ENCODE data around the gene GNG7. TPM values are rescaled to one million over a fixed set of nuclear protein-coding genes. Genes with fewer than 3 reads are reported as not detected.
A peak's percentile ranks its signal among the peaks of the same experiment; 100 is the strongest.

Gene GNG7
- total and polyA plus RNA-seq, 10 of the 15 experiments (the other 5 are each of a cell fraction or from before 2014, with no cell fraction given): 1.9 to 13.6 (median 6.5) TPM

GRCh38 chr19:2627319-2627829, 75.1 kb downstream of the GNG7 start (continued):
- TF ChIP-seq ZNF687 (IDR thresholded peaks at IDR 0.05) (peak; percentile 53; the same call in 1 of the 2 replicates), ZBTB11 (CRISPR knock-in tag; IDR thresholded peaks at IDR 0.05) (no peak), IRF5 (IDR thresholded peaks at IDR 0.05; ENCODE audit: borderline replicate concordance) (no peak), KLF5 (IDR thresholded peaks at IDR 0.05; ENCODE audit: partially characterized antibody) (no peak), EED (IDR thresholded peaks at IDR 0.05; ENCODE audit: low read depth) (peak; percentile 78), NBN (IDR thresholded peaks at IDR 0.05) (no peak), IKZF2 (IDR thresholded peaks at IDR 0.05) (peak; percentile 40 to 55; a peak in 3 of 4 replicates), EP300 (IDR thresholded peaks at IDR 0.05; ENCODE audit: borderline replicate concordance in 1 of 2, control insufficient read depth in 1 of 2, low read depth in 2 of 2, low read length in 2 of 2) (no peak), DPF2 (IDR thresholded peaks at IDR 0.05) (peak; percentile 36; the same call in 1 of the 2 replicates), NFXL1 (IDR thresholded peaks at IDR 0.05; ENCODE audit: borderline replicate concordance) (no peak), PAX8 (IDR thresholded peaks at IDR 0.05) (no peak), ZZZ3 (IDR thresholded peaks at IDR 0.05; ENCODE audit: control insufficient read depth, insufficient read length, low read depth) (no peak), EZH2 (IDR thresholded peaks at IDR 0.05; ENCODE audit: borderline replicate concordance, control insufficient read depth, low read depth, low read length) (no peak), POLR2AphosphoS5 (IDR thresholded peaks at IDR 0.05; ENCODE audit: low read length) (no peak)
- TF ChIP-seq, protein P1, sequence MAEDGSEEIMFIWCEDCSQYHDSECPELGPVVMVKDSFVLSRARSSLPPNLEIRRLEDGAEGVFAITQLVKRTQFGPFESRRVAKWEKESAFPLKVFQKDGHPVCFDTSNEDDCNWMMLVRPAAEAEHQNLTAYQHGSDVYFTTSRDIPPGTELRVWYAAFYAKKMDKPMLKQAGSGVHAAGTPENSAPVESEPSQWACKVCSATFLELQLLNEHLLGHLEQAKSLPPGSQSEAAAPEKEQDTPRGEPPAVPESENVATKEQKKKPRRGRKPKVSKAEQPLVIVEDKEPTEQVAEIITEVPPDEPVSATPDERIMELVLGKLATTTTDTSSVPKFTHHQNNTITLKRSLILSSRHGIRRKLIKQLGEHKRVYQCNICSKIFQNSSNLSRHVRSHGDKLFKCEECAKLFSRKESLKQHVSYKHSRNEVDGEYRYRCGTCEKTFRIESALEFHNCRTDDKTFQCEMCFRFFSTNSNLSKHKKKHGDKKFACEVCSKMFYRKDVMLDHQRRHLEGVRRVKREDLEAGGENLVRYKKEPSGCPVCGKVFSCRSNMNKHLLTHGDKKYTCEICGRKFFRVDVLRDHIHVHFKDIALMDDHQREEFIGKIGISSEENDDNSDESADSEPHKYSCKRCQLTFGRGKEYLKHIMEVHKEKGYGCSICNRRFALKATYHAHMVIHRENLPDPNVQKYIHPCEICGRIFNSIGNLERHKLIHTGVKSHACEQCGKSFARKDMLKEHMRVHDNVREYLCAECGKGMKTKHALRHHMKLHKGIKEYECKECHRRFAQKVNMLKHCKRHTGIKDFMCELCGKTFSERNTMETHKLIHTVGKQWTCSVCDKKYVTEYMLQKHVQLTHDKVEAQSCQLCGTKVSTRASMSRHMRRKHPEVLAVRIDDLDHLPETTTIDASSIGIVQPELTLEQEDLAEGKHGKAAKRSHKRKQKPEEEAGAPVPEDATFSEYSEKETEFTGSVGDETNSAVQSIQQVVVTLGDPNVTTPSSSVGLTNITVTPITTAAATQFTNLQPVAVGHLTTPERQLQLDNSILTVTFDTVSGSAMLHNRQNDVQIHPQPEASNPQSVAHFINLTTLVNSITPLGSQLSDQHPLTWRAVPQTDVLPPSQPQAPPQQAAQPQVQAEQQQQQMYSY (CRISPR knock-in tag; IDR thresholded peaks at IDR 0.05): no peak
- TF ChIP-seq, protein P2, sequence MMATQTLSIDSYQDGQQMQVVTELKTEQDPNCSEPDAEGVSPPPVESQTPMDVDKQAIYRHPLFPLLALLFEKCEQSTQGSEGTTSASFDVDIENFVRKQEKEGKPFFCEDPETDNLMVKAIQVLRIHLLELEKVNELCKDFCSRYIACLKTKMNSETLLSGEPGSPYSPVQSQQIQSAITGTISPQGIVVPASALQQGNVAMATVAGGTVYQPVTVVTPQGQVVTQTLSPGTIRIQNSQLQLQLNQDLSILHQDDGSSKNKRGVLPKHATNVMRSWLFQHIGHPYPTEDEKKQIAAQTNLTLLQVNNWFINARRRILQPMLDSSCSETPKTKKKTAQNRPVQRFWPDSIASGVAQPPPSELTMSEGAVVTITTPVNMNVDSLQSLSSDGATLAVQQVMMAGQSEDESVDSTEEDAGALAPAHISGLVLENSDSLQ (IDR thresholded peaks at IDR 0.05): no peak

Measured in GM12878 (cell line).